WI38 (cell line): ENCODE measurements around the gene RUFY2.
"Not testable (repeated sequence)": the region's sequence is repeated elsewhere in the genome, so short reads cannot be mapped to it uniquely, and the experiment has no call there.

Source experiments
- H3K4me3 ChIP-seq: 2 replicates; pipeline ENCODE4 v1.5.1; 2011; ENCODE audit warnings: low read depth, mild to moderate bottlenecking, control low read depth, low read length
- TF ChIP-seq, protein P1 (sequence below): IDR thresholded peaks from 2 replicates; pipeline ENCODE4 v1.5.1; 2012; ENCODE audit warnings: low read depth, mild to moderate bottlenecking, control low read depth, low read length

Gene RUFY2

DNA sequence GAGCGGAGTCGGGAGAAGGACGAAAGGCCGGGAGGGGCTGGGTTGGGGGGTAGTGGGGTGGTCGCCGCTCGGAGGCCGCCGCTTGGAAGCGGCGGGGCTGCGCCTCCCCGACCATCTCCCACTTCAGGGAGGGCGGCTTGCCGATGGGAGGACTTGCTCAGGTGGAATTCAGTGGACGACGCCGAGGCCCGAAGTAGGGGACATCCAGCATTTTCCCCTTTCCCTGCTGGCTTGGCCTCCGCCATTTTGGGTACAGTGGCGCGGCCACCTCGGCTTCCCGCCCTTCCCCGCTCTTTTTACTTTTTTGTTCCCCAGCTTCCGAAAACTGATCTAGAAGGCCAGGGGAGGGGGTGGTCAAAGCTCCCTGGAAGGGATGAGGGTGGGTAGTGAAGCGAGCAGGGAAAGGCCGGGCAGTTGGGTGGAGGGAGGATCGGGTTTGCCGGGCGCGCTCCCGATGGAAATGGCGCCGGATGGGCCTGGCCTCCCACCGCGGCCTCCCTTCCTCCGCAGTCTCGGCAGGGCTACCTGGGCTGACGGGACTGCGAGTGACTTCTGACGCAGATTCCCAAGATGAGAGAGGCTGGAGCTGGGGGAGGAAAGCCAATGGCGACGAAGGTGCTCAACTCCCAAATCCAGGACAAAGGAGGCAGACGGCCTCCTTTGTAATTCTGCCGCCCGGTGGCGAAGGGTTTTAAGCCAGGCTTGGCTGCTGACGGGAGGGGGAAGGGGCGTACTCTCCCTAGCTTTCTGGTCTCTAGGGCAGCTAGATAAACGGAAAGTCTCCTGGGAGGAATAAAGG lies 74.6 kb downstream of the RUFY2 start, which contains the start of gene PBLD:
PBLD (minus strand) TSS at position 670 of the 799 bp plus-strand sequence. CDS start 26,084 bp downstream, outside the sequence.
- TF ChIP-seq, protein P1, sequence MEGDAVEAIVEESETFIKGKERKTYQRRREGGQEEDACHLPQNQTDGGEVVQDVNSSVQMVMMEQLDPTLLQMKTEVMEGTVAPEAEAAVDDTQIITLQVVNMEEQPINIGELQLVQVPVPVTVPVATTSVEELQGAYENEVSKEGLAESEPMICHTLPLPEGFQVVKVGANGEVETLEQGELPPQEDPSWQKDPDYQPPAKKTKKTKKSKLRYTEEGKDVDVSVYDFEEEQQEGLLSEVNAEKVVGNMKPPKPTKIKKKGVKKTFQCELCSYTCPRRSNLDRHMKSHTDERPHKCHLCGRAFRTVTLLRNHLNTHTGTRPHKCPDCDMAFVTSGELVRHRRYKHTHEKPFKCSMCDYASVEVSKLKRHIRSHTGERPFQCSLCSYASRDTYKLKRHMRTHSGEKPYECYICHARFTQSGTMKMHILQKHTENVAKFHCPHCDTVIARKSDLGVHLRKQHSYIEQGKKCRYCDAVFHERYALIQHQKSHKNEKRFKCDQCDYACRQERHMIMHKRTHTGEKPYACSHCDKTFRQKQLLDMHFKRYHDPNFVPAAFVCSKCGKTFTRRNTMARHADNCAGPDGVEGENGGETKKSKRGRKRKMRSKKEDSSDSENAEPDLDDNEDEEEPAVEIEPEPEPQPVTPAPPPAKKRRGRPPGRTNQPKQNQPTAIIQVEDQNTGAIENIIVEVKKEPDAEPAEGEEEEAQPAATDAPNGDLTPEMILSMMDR: peak; percentile 34; the same call in 1 of the 2 replicates
- peak within 1 kb of the TSS; percentile 98 for H3K4me3 ChIP-seq

DNA sequence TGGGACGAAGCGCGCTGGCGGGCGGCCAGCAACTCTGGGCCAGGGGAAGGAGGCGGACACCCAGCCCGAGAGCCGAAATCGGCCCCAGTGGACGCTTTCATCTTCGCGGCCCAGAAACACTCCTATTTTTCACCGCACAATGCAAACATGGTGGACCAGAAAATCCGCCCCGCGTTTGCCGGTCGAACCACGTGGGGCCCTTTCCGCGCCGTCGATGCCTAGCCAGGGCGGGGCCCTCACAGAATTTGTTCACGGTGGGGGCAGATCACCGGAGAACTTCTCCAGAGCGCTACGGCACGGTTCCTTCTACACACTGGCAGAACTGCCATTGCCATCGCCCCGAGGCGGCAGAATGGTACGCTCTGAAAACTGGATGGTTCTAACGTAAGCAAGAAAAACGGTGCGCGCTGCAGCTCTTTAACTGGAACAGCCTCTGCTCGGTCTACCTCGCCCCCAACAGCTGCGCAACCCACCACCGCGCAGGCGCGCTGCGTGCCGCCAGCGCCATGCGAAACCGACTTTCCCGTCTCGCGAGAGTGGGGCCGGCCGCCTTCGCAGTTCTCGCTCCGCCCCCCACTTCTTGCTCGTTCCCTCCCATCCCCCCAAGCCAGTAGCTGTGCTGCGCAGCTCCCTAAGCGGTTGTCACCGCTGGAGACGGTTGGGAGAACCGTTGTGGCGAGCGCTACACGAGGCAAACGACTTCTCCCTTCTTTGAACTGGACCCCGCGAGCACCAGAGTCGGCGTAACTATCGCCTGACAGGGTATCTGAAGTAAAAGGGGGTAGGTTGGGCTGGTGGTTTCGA lies 75.4 kb downstream of the RUFY2 start, which contains the start of gene HNRNPH3:
HNRNPH3 (plus strand) TSS at position 610 of the 804 bp plus-strand sequence. CDS start 5,158 bp downstream, outside the sequence.
- peak within 1 kb of the TSS; percentile 98 for H3K4me3 ChIP-seq
- TF ChIP-seq, protein P1: no peak

DNA sequence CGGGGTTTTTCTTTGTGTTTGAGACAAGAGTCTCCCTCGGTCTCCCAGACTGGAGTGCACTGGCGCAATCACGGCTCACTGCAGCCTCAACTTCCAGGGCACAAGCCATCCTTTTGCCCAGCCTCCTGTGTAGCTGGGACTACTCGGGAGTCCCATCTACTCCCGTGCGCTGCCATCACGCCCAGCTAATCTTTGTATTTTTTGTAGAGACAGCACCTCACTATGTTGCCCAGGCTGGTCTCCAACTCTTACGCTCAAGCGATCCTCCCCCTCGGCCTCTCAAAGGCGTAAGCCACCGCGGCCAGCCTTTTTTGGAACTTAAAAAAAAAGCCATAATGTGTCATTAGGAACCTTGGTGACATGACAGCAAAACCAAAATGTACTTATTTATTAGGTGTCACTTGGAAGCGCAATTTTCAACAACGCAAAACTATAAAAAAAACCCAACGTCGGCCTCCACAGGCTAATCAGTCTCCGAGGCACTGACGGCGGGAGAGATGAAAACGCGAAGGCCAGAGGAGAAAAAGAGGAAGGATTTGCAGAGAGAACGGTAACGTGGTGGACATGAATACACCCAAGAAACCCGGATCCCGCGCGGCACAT lies 76.1 kb downstream of the RUFY2 start:
- TF ChIP-seq, protein P1: no peak
- peak overlapping the region; percentile 98 for H3K4me3 ChIP-seq

DNA sequence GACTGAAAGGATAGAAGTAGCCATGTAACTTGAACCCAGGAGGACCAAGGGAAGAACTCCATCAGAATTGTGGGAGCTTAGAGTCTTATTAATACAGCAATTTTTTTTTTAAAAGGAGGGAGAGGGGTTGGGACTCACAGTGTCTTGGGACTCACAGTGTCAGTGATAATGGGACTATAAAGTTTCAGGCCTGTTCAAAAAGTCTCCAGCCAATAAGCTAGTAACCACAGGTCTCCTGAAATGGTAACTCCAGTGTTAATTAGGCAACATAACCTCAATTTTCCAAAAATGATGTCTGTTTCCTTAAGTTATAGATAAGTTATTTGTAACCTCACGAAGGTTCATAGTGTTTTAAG lies 77.6 kb downstream of the RUFY2 start:
- H3K4me3 ChIP-seq: no peak overlapping the region
- TF ChIP-seq, protein P1: no peak

DNA sequence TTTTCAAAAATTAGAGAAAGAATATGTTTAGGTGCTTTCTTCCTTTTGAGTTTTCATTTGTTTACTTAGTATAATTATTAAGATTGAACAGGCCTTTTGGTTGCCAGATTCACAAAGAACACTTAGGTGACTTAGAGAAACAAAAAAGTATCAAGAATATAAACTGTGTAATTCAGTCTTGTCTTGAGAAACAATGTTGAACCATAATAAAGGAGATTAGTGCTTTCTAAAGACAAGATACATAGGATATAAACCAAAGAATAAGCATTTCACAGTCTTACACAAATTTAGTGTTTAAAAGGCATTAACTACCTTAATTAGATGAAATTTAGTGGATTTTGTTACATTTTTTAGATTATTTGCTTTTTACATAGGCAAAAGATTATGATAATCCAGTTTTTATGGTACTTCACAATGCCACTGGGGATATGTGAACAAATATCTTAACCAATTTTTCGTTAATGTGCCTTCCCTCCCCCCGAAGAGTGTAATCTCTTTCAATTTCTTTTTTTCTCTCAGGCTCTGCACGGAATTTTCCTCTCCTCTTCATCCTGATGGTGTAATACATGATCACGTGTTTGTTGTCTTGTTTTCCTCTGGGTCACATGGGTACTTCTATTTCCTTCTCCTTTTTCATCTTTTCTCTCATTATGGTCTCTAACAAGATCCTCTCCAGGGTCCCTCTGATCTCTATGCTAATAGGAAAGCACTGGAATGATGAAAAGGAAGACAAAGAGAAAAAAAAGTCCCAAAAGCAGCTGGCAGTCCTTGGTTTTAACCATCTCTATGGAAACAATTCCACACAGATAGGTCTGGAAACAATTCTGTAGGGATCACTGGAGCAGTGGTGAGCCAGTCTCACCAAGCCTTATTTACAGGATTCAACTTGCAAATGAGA lies 78.9 kb downstream of the RUFY2 start:
- H3K4me3 ChIP-seq: peak overlapping the region; percentile 15; the same call in 1 of the 2 replicates
- TF ChIP-seq, protein P1: no peak

DNA sequence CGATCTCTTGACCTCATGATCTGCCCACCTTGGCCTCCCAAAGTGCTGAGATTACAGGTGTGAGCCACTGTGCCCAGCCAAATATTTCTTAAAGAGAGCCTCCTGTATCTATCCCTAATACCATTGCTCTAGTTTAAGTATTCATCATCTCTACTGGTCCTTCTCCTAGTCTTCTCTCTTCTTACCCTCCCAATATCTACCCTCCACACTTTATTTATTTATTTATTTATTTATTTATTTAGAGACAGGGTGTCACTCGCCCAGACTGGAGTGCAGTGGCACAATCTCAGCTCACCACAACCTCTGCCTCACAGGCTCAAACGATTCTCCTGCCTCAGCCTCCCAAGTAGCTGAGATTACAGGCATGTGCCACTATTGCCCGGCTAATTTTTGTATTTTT lies 82.7 kb downstream of the RUFY2 start:
- H3K4me3 ChIP-seq: not testable (repeated sequence)
